ENCODE data around the gene ANTXR1. TPM values are rescaled to one million over a fixed set of nuclear protein-coding genes. Genes with fewer than 3 reads are reported as not detected.

Gene ANTXR1
- total RNA-seq, 1 donor from 2014 or later = 144 TPM

DNA sequence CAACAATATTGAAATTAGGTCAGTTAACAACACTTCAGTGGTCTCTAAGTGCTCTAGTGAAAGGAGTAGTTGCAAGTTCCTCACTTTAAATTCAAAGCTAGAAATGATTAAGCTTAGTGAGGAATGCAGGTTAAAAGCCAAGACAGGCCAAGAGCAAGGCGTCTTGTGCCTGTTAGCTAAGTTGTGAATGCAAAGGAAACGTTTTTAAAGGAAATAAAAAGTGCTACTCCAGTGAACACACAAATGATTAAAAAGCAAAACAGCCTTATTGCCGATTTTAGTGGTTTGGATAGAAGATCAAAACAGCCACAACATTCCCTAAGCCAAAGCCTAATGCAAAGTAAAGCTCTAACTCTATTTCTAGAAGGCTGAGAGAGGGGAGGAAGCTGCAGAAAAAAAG lies 44.7 kb downstream of the ANTXR1 start:
- H3K9me3 Mint-ChIP-seq = peaks cover 27% of the 10 kb centered on the region
- H3K27ac Mint-ChIP-seq = no peak overlapping the region
- no peak for DNase-seq (ENCODE audit: low spot score in 2 of 2, unreplicated experiment in 2 of 2)
- no peak overlapping the region for H3K4me3 Mint-ChIP-seq
- TF ChIP-seq, protein P1, sequence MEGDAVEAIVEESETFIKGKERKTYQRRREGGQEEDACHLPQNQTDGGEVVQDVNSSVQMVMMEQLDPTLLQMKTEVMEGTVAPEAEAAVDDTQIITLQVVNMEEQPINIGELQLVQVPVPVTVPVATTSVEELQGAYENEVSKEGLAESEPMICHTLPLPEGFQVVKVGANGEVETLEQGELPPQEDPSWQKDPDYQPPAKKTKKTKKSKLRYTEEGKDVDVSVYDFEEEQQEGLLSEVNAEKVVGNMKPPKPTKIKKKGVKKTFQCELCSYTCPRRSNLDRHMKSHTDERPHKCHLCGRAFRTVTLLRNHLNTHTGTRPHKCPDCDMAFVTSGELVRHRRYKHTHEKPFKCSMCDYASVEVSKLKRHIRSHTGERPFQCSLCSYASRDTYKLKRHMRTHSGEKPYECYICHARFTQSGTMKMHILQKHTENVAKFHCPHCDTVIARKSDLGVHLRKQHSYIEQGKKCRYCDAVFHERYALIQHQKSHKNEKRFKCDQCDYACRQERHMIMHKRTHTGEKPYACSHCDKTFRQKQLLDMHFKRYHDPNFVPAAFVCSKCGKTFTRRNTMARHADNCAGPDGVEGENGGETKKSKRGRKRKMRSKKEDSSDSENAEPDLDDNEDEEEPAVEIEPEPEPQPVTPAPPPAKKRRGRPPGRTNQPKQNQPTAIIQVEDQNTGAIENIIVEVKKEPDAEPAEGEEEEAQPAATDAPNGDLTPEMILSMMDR (IDR thresholded peaks at IDR 0.05; ENCODE audit: unreplicated experiment) = no peak
- peaks cover 18% of the 10 kb centered on the region for H3K4me1 Mint-ChIP-seq
- H3K36me3 Mint-ChIP-seq = peaks cover 57% of the 10 kb centered on the region
- no peaks in the 10 kb centered on the region for H3K27me3 Mint-ChIP-seq (ENCODE audit: low read depth)

DNA sequence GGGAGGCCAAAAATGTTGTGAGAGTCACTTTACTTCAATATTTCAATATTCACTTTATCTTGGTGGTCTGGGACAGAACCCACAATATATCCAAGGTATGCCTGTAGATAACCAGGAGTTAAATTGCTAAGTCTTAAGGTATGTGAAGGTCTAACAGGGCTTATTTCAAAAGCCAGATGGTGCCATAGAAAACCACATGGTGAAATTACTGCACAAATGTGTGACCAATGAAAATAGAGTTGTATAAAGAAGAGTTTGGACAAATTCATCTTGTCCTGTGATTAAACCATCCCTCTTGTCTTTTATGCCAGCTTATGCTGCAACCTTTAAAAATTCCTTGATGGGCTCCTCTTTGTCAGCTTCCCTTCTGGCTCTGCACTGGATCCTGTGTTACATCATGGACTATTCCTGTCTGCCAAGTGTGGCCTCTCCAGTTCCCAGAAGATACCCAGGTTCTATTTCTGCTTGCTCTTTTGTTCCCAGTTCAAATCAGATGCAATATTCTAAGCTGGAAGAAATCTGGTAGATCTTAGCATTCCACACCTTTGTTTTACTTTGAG lies 46.8 kb downstream of the ANTXR1 start:
- Mint-ChIP-seq H3K4me1 (peaks cover 18% of the 10 kb centered on the region), H3K27me3 (ENCODE audit: low read depth) (no peaks in the 10 kb centered on the region)
- no peak for DNase-seq (ENCODE audit: low spot score in 2 of 2, unreplicated experiment in 2 of 2)

DNA sequence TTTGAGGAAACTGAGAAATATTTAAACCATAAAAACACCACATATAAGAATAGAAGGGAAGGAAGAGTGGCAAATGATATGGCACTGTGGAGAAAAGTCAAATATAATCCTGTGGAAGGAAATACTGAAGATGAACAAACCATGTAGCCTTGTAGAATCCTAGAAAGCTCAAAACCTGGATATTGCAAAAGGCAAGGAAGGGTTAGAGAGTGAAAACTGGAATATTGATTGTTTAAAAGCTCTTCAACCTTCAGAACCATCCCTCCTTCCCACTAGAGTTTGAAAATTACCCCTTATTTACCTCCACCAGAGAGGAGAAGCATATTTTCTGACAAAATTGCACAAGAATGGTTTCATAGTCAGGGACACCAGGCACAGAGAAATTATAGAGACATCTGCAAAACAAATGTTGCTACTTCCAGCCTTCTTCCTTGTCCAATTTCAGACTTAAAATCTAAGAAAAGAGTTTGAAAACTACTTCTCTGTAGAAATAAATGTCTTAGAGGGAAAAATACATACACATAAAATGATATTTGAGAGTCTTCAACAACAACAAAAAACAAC lies 48.0 kb downstream of the ANTXR1 start:
- peaks cover 60% of the 10 kb centered on the region for H3K36me3 Mint-ChIP-seq
- H3K9me3 Mint-ChIP-seq = peaks cover 44% of the 10 kb centered on the region
- H3K27ac Mint-ChIP-seq = peak overlapping the region; percentile 68
- peaks cover 18% of the 10 kb centered on the region for H3K4me1 Mint-ChIP-seq
- DNase-seq (ENCODE audit: low spot score in 2 of 2, unreplicated experiment in 2 of 2) = no peak
- no peak overlapping the region for H3K4me3 Mint-ChIP-seq
- H3K27me3 Mint-ChIP-seq (ENCODE audit: low read depth) = no peaks in the 10 kb centered on the region
- TF ChIP-seq, protein P1 (IDR thresholded peaks at IDR 0.05; ENCODE audit: unreplicated experiment) = no peak

More for the DNA sequence above, 46.8 kb downstream of the ANTXR1 start:
- Mint-ChIP-seq H3K27ac (no peak overlapping the region), H3K4me3 (no peak overlapping the region), H3K36me3 (peaks cover 62% of the 10 kb centered on the region), H3K9me3 (peaks cover 39% of the 10 kb centered on the region)
- TF ChIP-seq, protein P1 (IDR thresholded peaks at IDR 0.05; ENCODE audit: unreplicated experiment) = no peak

DNA sequence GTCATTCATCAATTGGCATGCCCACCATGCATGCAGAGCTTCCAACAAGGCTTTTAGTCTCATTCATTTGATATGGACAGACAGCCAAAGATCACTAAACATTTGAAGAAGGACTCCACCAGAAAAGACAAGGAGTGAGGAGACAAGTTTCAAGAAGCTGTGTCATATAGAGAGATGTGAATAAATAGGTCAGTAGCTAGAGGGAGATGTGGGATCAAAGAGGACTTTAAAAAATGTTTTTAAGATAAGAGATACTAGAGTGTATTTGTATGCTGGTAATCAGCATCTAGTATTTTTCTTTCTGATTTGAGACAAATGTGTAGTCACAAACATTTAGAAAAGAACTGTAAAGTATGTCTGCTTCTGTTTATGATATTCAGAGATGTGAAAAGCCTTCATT lies 48.5 kb downstream of the ANTXR1 start:
- H3K4me3 Mint-ChIP-seq = no peak overlapping the region
- no peak for DNase-seq (ENCODE audit: low spot score in 2 of 2, unreplicated experiment in 2 of 2)
- H3K27me3 Mint-ChIP-seq (ENCODE audit: low read depth) = no peaks in the 10 kb centered on the region
- H3K9me3 Mint-ChIP-seq = peaks cover 44% of the 10 kb centered on the region
- H3K27ac Mint-ChIP-seq = peak overlapping the region; percentile 68
- TF ChIP-seq, protein P1 (IDR thresholded peaks at IDR 0.05; ENCODE audit: unreplicated experiment) = no peak
- peaks cover 18% of the 10 kb centered on the region for H3K4me1 Mint-ChIP-seq
- peaks cover 59% of the 10 kb centered on the region for H3K36me3 Mint-ChIP-seq

DNA sequence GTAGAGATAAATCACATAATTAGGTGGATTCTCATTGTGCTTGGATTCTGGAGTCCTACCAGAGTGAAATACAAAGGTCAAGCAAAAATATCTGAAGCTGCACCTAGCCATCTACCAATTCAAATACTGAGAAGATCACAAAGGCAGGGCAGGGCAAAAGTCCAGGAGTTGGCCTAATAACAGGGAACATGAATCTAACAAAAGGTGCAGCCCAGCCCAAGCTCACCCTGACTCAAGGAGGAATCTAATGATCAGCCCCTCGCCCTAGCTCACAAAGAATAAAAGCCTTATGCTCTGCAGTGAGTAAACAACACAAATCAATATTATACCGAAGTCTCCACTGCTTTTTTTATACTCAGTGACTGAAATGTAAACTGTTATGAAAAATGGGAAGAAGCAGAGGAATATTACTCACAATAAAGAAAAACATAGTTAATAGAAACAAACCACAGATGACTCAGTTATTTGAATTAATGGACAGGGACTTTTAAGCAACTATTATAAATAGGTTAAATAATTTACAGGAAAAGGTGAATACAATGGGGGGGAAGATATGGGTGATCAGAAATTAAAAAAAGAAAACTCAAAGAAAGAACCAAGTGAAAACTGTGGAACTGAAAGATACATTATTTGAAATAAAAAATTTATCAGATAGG lies 49.5 kb downstream of the ANTXR1 start:
- Mint-ChIP-seq H3K9me3 (peaks cover 42% of the 10 kb centered on the region), H3K27me3 (ENCODE audit: low read depth) (no peaks in the 10 kb centered on the region), H3K36me3 (peaks cover 58% of the 10 kb centered on the region), H3K27ac (peak overlapping the region; percentile 68), H3K4me1 (peaks cover 18% of the 10 kb centered on the region), H3K4me3 (no peak overlapping the region)
- DNase-seq (ENCODE audit: low spot score in 2 of 2, unreplicated experiment in 2 of 2) = no peak
- TF ChIP-seq, protein P1 (IDR thresholded peaks at IDR 0.05; ENCODE audit: unreplicated experiment) = no peak
